Small intestine (tissue), 7 donors: Measurements from ENCODE around the gene RARB. TPM values are rescaled to one million over a fixed set of nuclear protein-coding genes. Genes with fewer than 3 reads are reported as not detected.

Source experiments
- DNase-seq, 2 donors: peaks; one replicate each; pipeline versions ENCODE4 v3.0.0 to v3.0.0-alpha.2; 2013
- FAIRE-seq: peaks from 2 replicates; lab custom pipeline; 2012; peaks lifted over from hg19 to GRCh38; lab: Jason Lieb, UNC
- H3K27ac ChIP-seq, 3 donors: one replicate each; pipeline ENCODE4 v1.5.1; 2013; ENCODE audit warnings: low read length in 2 of 3, mild to moderate bottlenecking in 2 of 3, control low read depth in 1 of 3, inconsistent platforms in 1 of 3, low read depth in 1 of 3, moderate library complexity in 1 of 3
- H3K27me3 ChIP-seq, 3 donors: one replicate each; pipeline ENCODE4 v1.6.1; 2013; ENCODE audit warnings: low read length in 3 of 3, inconsistent platforms in 1 of 3; ENCODE audit not compliant: control insufficient read depth in 3 of 3, insufficient read depth in 3 of 3
- H3K36me3 ChIP-seq, 3 donors: one replicate each; pipeline ENCODE4 v1.6.1; 2013; ENCODE audit warnings: low read length in 3 of 3, inconsistent platforms in 1 of 3, low read depth in 1 of 3, mild to moderate bottlenecking in 1 of 3, moderate library complexity in 1 of 3; ENCODE audit not compliant: control insufficient read depth in 3 of 3, insufficient read depth in 2 of 3
- H3K4me1 ChIP-seq, 3 donors: one replicate each; pipeline ENCODE4 v1.6.1; 2013; ENCODE audit warnings: low read length in 2 of 3, inconsistent platforms in 1 of 3, low read depth in 1 of 3, mild to moderate bottlenecking in 1 of 3, moderate library complexity in 1 of 3; ENCODE audit not compliant: control insufficient read depth in 3 of 3, insufficient read depth in 2 of 3
- H3K4me3 ChIP-seq, 3 donors: one replicate each; pipeline ENCODE4 v1.5.1; 2013; ENCODE audit warnings: low read length in 3 of 3, control low read depth in 1 of 3, inconsistent platforms in 1 of 3, low read depth in 1 of 3, mild to moderate bottlenecking in 1 of 3, moderate library complexity in 1 of 3
- H3K9me3 ChIP-seq, 2 donors: one replicate each; pipeline ENCODE4 v1.6.1; 2013; ENCODE audit warnings: low read depth in 1 of 2, low read length in 1 of 2; ENCODE audit not compliant: control insufficient read depth in 2 of 2, insufficient read depth in 1 of 2
- WGBS, 3 donors: extraction: QIAGEN DNeasy Blood & Tissue Kit; methylation state at CpG; one replicate each; pipeline ENCODE4 v1.1.7; 2013; 5-methylcytosine and 5-hydroxymethylcytosine counted together
- polyA plus RNA-seq, 4 donors: library from polyadenylated mRNA; stranded (reverse) in 3 of 4; unstranded in 1 of 4; fragments of 200-250 nt in 3 of 4; fragments of 120-200 nt in 1 of 4; gene quantifications; one replicate each; pipeline versions ENCODE4 v1.2.1 to v1.2.3, GENCODE V29; 2013
- donor health status: healthy with polysubstance abuse.
- donor health status: control.
- donor health status: control.
- donor health status: Bipolar disorder and iron deficiency.
- donor health status: healthy.

Gene RARB
- polyA plus RNA-seq, 4 donors: 0.27 to 9.0 (median 0.89) TPM

GRCh38 chr3:25495304-25495703 is 67.2 kb downstream of the RARB start:
- Histone ChIP-seq H3K27ac (no peak overlapping the region), H3K4me3 (no peak overlapping the region), H3K27me3 (no peaks in the 10 kb centered on the region), H3K9me3 (peaks cover 2 to 27% of the 10 kb centered on the region in 2 donors), H3K36me3 (peaks cover 0 to 2% (median 0%) of the 10 kb centered on the region in 3 donors), H3K4me1 (no peaks in the 10 kb centered on the region)
- DNase-seq (no peak), FAIRE-seq (no peak)
- 83 to 90% (median 84%) methylated on average over 1 of the region's 1 CpG for WGBS, 3 donors

DNA sequence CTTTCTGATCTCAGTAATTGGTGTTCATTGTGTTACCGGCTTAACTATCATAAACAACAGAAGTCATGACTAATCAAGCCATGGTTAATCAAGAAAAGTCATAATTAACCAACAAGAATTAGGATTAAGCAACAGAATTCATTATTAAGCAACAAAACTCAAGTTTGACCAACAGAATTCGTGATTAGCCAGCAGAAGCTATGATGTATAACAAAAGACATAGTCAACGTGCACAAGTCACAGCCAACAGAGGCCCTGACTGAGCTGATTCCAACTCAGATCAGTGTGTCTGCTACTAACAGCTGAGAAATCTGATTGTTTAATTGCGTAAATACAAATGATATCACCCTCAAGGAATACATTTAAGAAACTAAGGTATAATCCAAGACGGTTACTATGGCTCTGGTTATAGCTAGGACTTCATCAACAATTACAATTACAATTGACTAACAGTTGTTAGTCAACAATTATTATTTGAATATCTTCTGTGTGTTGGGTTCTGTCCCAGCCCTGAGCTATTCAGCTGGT is 67.7 kb downstream of the RARB start:
- Histone ChIP-seq H3K9me3 (peaks cover 2 to 27% of the 10 kb centered on the region in 2 donors), H3K27me3 (no peaks in the 10 kb centered on the region), H3K27ac (no peak overlapping the region), H3K4me3 (no peak overlapping the region), H3K4me1 (no peaks in the 10 kb centered on the region), H3K36me3 (peaks cover 0 to 2% (median 0%) of the 10 kb centered on the region in 3 donors)
- 84 to 92% (median 88%) methylated on average over 5 of the region's 5 CpGs for WGBS, 3 donors
- FAIRE-seq (no peak), DNase-seq (no peak)

- no peak for FAIRE-seq
- Histone ChIP-seq H3K4me3 (no peak overlapping the region), H3K9me3 (peaks cover 2 to 22% of the 10 kb centered on the region in 2 donors), H3K27me3 (no peaks in the 10 kb centered on the region), H3K4me1 (no peaks in the 10 kb centered on the region), H3K36me3 (peaks cover 0 to 3% (median 0%) of the 10 kb centered on the region in 3 donors), H3K27ac (no peak overlapping the region)
- no peak for DNase-seq
- WGBS, 3 donors: 92 to 96% (median 96%) methylated on average over 10 of the region's 10 CpGs
Observed at GRCh38 chr3:25497096-25497495, 69.0 kb downstream of the RARB start.

DNA sequence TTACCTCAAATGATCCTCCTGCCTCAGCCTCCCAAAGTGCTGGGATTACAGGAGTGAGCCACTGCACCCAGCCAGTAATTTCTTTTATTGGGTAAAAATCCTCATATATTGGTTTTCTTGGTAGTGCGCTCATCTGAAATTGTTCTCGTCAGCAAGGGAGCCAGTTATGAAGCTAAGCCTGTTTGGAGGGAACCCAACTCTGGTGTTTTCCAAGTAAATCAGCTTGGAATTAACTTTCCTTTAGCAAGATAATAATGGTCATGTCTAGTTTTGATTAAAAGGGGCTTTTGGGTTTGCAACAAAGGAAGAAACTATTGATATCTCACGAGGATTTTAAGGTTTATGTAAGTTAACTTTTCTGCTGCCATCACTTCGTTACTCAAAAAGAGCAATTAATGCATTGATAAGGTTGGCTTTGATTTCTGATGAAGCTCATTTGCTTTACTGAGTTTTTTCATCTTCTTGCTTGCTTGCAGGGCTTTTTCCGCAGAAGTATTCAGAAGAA is 72.7 kb downstream of the RARB start:
- peaks cover 0 to 9% of the 10 kb centered on the region in 2 donors for H3K9me3 ChIP-seq
- no peak overlapping the region for H3K27ac ChIP-seq
- no peak for DNase-seq
- no peak for FAIRE-seq
- no peaks in the 10 kb centered on the region for H3K4me1 ChIP-seq
- WGBS, 3 donors: 78 to 80% (median 80%) methylated on average over 5 of the region's 5 CpGs
- H3K27me3 ChIP-seq: no peaks in the 10 kb centered on the region
- H3K36me3 ChIP-seq: peaks cover 0 to 5% (median 0%) of the 10 kb centered on the region in 3 donors
- no peak overlapping the region for H3K4me3 ChIP-seq

GRCh38 chr3:25502233-25502632 is 74.2 kb downstream of the RARB start:
- Histone ChIP-seq H3K27me3 (no peaks in the 10 kb centered on the region), H3K27ac (no peak overlapping the region), H3K4me1 (no peaks in the 10 kb centered on the region), H3K4me3 (no peak overlapping the region), H3K9me3 (peaks cover 0 to 4% of the 10 kb centered on the region in 2 donors), H3K36me3 (peaks cover 0 to 10% (median 0%) of the 10 kb centered on the region in 3 donors)
- FAIRE-seq: no peak
- 67 to 89% (median 75%) methylated on average over 1 of the region's 1 CpG for WGBS, 3 donors
- no peak for DNase-seq

- no peak overlapping the region for H3K4me3 ChIP-seq
- no peaks in the 10 kb centered on the region for H3K27me3 ChIP-seq
- H3K4me1 ChIP-seq: no peaks in the 10 kb centered on the region
- no peak for DNase-seq
- no peak overlapping the region for H3K27ac ChIP-seq
- FAIRE-seq: no peak
- no peaks in the 10 kb centered on the region for H3K9me3 ChIP-seq
- 80 to 91% (median 91%) methylated on average over 4 of the region's 4 CpGs for WGBS, 3 donors
- H3K36me3 ChIP-seq: peaks cover 0 to 10% (median 0%) of the 10 kb centered on the region in 3 donors
Observed at GRCh38 chr3:25503898-25504301, 75.8 kb downstream of the RARB start.

- Histone ChIP-seq H3K4me3 (no peak overlapping the region), H3K27me3 (no peaks in the 10 kb centered on the region), H3K27ac (no peak overlapping the region), H3K9me3 (no peaks in the 10 kb centered on the region), H3K36me3 (peaks cover 0 to 12% (median 0%) of the 10 kb centered on the region in 3 donors), H3K4me1 (no peaks in the 10 kb centered on the region)
- no peak for FAIRE-seq
- WGBS, 3 donors: 69 to 86% (median 69%) methylated on average over 4 of the region's 4 CpGs
- DNase-seq: no peak
Observed at GRCh38 chr3:25505581-25505980, 77.5 kb downstream of the RARB start.

DNA sequence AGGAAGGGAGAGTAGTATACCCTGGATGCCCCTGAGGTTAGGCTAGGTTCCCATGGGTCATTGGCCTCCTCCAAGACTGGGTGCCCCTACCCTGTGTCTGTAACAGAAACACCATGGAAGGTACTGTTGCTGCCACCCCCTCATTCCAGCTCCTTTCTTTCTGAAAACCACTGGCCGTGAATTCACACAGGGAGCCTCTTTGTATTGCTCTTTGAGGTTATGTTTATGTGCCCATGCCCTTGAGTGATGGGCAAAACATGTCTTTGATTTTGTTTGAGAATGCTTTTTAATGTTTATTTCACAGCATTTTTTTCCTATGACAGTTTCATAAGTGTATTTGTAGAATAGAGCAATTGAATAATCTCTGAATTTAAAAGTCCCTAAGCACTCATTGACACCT is 79.7 kb downstream of the RARB start:
- no peak for FAIRE-seq
- WGBS, 3 donors: 83 to 90% (median 89%) methylated on average over 1 of the region's 1 CpG
- Histone ChIP-seq H3K9me3 (no peaks in the 10 kb centered on the region), H3K36me3 (peaks cover 0 to 7% (median 0%) of the 10 kb centered on the region in 3 donors), H3K27ac (no peak overlapping the region), H3K4me1 (no peaks in the 10 kb centered on the region), H3K4me3 (no peak overlapping the region), H3K27me3 (no peaks in the 10 kb centered on the region)
- no peak for DNase-seq

DNA sequence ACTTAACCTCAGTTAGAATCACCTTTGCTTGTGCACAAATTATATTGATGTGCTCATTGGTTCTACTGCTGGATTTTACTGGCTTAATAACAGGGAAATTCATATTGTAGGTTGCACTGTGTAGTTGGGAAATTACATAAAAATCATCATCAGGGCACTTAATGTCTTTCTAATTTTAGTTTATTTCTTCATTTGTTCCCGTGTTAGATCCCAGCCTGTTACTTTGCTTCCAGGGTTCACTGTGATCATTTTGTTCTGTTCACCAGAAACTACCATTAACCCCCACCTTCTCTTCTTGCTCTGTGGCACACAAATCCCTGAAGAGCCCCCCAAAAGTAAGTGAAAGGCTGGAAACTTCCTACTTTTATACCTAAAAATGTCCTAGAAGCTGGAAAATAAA is 80.4 kb downstream of the RARB start:
- WGBS, 3 donors: 56 to 76% (median 67%) methylated on average over 1 of the region's 1 CpG
- Histone ChIP-seq H3K36me3 (peaks cover 0 to 7% (median 0%) of the 10 kb centered on the region in 3 donors), H3K4me1 (no peaks in the 10 kb centered on the region), H3K9me3 (no peaks in the 10 kb centered on the region), H3K4me3 (no peak overlapping the region), H3K27me3 (no peaks in the 10 kb centered on the region), H3K27ac (no peak overlapping the region)
- FAIRE-seq (no peak), DNase-seq (no peak)
